GM21515 (cell line): Measurements from ENCODE around the gene B4GALT3.

ENCODE experiments used
- ATAC-seq: cut with Tn5 transposase; IDR thresholded peaks from one replicate; pipeline ENCODE4 v1.9.1; 2021; ENCODE audit not compliant: unreplicated experiment

Gene B4GALT3

DNA sequence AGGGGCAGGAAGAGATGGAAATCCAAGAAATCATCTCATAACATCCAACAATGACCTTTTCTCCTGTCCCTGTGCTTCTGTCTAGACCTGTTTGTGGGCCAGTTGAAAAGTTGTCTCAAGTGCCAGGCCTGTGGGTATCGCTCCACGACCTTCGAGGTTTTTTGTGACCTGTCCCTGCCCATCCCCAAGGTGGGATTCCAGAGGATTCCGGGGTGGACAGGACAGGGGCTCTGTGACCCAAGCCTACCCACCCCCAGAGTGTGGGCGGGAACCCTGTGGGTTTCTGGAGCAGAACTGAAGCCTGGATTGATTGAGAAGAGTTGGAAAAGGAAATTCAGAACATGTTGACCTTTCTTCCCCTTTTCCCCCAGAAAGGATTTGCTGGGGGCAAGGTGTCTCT is 13.5 kb downstream of the B4GALT3 start:
- no peak for ATAC-seq

DNA sequence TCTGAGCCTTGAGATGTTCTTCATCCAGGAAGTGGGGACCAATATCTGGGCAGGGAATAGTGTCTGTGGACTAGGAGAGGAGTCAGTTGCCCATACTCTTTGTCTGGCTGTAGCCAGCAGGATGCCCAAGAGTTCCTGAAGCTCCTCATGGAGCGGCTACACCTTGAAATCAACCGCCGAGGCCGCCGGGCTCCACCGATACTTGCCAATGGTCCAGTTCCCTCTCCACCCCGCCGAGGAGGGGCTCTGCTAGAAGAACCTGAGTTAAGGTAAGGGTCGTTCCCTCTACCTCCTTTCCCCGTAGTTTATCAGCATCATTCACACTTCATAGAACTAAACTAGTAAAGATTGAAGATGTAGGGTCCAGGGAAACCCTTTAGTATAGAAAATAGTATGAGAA is 14.5 kb downstream of the B4GALT3 start:
- no peak for ATAC-seq

DNA sequence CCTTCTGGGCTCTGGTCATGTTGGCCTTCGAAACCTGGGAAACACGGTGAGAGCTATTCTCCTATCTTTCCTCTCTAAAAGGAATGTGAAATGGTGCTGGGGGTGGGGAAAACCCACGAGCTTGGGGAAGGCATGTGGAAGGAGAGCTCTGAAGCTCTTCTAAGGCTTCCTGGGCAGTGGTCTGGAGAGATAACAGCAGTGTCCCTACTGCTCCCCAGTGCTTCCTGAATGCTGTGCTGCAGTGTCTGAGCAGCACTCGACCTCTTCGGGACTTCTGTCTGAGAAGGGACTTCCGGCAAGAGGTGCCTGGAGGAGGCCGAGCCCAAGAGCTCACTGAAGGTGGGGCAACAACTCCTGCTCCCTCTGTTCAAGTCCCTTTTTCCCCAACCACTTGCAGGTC is 15.3 kb downstream of the B4GALT3 start:
- no peak for ATAC-seq

DNA sequence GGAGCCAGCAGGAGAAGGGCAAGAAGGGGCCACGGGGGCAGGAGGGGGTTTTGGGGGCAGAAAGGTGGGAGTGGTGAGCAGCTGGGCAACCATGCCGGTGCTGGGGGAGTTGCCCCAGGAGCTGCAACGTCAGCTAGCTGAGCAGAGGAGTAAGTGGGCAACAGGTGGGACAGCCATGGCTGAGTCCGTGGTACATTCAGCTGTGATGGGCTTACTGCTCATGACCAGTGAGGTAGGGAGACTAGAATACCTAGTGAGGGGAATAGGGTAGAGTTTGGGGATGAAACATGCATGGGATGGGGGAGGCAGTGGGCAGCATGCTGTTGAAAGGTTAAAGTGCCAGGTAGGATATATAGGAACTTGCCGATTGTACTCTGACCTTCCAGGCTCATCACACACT is 15.7 kb downstream of the B4GALT3 start:
- no peak for ATAC-seq

DNA sequence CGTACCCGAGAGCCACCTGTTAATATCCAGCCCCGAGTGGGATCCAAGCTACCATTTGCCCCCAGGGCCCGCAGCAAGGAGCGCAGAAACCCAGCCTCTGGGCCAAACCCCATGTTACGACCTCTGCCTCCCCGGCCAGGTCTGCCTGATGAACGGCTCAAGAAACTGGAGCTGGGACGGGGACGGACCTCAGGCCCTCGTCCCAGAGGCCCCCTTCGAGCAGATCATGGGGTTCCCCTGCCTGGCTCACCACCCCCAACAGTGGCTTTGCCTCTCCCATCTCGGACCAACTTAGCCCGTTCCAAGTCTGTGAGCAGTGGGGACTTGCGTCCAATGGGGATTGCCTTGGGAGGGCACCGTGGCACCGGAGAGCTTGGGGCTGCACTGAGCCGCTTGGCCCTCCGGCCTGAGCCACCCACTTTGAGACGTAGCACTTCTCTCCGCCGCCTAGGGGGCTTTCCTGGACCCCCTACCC is 16.6 kb downstream of the B4GALT3 start:
- ATAC-seq = no peak

DNA sequence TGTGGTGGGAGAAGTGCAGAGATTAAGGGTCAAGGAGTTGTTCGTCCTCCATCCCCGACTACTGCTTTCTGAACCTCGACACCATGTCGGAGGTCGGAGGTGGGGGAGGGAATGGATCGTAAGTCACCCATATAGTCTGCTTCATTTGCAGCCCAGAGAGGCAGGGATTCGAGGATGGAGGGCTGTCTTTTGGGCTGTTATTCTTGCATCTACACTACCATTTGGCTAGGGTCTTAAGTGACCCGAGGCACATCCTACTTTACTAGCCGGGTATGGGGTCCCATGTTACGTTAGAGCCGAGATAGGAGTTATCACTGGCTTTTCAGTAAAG is 17.4 kb downstream of the B4GALT3 start:
- ATAC-seq = no peak

DNA sequence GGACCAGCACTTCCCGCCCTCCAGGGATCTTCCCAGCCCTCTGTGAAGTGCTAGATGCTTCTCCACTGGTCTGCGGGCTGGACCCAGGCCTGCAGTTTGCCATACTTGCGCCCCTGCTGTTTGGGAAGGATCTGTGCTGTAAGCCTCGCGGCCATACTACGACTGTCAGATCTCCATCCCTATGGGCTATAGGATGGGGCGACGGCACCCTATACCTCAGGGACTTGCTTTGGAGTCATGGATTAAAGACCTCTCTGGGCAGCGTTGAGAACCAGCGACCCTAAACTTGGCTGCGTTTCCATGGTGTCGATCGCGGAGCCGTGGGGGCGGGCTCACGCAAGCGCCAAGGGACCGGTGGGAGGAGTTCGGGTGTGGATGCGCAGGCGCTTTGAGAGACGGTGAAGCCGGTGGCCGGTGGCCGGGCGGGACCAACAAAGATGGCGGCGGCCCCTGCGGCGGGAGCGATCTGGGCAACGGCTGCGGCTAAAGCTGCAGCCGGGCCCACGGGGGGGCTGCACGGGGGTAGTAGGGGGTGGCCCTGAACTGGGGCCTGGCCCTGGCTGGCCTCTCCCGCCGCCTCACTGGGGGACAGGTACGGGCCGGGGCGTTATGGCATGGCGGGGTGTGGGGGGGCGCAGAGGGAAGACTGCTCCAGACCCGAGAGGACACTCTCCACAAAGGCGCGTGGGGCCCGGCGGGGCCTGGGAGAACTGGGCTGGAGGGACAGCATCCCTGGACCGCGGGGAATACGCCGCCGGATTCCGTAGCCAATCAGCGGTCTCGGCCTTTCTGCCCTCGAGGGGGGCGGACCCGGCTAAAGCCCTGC is 18.0 kb downstream of the B4GALT3 start, which contains the start of gene USP21:
USP21 (plus strand) TSS at position 414 of the 826 bp plus-strand sequence. CDS start 1,141 bp downstream, outside the sequence.
- ATAC-seq = peak; percentile 73

DNA sequence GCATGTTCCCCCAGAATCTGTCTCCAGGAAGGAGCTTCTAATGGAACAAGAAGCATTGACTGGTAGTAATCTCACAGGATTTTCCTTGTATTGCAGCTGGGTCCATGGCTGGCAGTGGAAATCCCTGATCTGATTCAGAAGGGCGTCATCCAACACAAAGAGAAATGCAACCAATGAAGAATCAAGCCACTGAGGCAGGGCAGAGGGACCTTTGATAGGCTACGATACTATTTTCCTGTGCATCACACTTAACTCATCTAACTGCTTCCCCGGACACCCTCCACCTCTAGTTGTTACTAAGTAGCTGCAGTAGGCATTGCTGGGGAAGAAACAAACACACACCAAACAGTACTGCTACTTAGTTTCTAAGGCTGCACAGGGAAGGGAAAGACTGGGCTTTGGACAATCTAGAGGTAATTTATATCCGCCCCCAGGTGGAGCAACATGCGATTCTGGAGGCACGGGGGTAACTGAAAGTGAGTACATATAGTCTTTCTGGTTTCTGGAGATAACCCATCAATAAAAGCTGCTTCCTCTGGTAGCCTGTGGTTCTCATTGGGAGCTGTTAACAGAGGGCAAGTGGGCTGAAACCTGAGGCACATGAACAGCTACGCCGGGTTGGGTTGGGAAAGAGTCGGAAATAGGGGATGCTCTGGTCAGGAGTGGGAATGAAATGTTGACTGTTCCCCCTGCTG is 18.8 kb downstream of the B4GALT3 start:
- ATAC-seq = no peak

DNA sequence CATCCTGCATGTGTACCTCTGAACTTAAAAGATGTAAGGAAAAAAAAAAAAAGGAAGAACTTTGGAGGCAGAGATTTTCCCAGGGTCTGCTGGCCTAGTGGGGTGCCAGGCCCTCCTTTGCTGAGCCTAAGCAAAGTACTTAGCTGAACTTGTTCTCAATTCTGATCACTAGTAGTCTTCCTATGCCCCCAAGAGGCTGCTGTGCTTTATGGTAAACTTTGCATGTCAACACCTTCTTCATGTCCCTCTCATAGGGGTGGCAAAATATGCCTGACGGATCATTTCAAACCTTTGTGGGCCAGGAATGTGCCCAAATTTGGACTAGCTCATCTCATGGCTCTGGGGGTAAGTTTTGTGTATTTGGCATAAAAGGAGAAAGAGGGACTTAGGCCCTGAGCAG is 19.4 kb downstream of the B4GALT3 start:
- no peak for ATAC-seq

DNA sequence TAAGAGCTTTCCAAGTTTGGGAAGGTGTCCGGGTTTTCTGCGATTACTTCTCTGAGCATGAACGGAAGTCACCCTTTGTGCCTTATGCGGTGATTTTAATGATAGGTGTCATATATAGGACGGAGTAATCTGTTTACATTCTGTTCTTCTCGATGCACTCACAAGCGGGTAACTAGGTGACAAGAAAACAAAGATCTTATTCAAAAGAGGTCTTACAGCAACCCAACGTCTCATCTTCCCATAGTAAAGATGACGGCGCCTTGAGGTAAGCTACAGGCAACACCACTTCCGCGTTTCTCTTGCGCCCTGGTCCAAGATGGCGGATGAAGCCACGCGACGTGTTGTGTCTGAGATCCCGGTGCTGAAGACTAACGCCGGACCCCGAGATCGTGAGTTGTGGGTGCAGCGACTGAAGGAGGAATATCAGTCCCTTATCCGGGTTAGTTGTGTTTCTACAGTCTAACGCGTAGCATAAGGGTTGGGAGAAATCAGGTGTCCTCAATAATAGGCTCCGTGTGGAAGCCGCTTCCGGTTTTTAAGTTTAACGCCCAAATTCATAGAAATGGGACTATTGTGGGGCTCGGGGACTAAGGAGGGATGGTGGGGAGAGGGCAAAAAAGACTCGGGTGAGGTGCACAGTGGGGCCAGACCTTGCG is 23.5 kb downstream of the B4GALT3 start, which contains the start of gene UFC1:
UFC1 (plus strand) TSS at position 297 of the 656 bp plus-strand sequence; CDS start at position 317, 20 bp downstream.
- peak; percentile 80 for ATAC-seq

DNA sequence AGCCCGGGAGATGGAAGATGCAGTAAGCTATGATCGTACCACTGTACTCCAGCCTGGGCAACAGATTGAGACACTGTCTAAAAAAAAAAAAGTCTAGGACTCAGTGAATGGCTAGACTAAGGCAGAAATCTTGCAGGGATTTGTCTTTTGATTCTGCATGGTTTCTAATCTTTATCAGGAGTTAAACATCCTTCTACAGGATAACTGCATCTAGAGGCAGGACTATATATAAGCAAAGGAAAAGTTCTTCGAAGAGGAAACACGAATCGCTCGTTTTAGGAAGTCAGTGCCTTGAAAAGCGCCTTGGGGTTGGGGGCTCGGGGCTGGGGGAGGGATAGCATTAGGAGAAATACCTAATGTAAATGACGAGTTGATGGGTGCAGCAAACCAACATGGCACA is 24.1 kb downstream of the B4GALT3 start:
- ATAC-seq = no peak

DNA sequence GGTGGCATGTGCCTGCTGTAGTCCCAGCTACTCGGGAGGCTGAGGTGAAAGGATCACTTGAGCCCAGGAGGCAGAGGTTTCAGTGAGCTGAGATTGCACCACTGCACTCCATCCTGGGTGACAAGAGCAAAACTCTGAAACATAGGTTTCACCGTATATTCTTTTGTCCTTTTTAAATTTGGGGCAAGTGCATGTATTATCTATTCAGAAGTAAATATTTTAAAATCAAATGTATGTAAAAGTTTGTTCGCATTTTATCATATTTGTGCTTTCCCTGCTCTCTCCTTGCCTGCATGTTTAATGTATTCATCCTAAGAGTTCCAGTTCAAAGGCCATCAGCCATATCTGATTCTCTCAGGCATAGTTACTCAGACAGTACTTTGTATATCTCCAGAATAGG is 31.5 kb downstream of the B4GALT3 start:
- no peak for ATAC-seq

DNA sequence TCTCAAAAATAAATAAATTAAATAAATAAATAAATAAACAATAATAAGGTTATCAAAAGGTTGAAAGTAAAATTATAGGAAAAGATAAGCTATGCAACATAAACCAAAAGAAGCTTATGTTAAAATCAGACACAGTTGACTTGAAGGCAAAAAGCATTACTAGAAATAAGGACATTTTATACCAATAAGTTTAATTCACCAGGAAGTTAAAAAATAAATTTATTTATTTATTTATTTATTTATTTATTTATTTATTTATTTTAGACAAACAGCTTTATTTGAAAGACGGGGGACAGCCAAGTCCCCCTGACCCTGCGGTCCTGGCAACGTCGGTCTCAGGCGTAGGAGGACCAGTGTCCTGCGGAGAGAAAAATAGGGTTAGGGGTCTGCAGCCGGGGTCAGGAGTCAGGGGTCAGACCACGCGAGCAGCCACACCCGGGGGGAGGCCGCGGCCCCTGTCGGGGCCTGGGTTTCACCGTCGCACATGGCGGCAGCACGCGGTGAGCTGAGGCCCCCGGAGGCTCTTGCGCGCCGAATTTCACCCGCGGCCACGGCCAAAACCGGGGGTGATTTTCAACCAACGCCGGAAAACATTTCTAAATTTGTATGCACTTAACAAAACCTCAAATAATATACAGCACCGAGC is 36.4 kb downstream of the B4GALT3 start:
- ATAC-seq = no peak

DNA sequence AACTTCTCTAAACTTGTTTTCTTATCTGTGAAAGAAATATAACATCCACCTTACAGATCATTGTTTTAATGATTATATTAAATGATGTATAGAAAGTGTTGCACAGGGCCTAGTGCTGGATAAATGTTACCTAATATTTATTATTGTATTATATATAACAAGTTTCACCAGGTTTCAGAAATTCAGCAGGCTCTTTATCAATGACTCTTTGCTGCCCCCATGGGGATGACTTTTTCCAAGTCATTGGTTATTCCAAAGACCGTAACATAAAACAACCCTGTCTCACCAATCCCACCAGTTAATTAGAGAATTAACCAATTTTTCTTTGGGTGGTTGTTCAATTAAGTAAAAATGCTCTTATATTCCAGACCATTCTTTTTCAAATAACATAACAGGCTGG is 37.5 kb downstream of the B4GALT3 start:
- ATAC-seq = no peak

DNA sequence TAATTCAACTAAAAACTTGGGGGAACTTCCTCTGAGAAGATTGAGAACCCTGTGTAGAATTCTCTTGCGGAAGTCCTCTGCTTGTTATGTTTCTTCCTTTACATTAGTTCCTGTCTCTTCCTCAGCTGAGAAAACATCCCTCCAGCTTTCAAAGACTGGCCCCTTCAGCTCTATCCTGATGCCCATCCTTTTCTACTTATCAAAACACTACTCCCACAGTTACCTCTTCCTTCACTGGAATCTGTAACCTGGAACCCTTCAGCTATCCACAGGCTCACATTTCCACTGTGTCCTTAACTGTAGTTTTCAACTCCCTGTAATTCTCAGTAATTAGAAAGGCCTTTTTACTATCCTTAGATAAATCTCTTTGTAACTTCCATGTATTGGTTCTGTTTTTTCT is 38.9 kb downstream of the B4GALT3 start:
- ATAC-seq = no peak

DNA sequence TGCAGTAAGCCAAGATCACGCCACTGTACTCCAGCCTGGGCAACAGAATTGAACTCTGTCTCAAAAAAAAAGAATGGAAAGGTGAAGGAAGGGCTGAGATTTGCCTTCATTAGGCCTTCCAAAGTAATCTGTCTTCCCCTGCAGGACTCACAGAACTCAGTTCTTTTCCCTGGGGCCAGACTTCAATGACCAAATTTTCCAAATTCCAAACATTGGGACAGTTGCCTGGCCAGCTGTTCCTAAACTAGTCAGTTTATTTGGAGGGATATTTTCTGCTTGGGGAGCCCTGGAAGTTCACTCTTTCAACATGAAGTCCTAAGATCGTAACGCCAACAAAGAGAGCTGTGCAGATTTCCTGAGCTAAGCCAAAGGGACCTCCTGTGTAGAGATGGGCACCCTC is 39.4 kb downstream of the B4GALT3 start:
- no peak for ATAC-seq

DNA sequence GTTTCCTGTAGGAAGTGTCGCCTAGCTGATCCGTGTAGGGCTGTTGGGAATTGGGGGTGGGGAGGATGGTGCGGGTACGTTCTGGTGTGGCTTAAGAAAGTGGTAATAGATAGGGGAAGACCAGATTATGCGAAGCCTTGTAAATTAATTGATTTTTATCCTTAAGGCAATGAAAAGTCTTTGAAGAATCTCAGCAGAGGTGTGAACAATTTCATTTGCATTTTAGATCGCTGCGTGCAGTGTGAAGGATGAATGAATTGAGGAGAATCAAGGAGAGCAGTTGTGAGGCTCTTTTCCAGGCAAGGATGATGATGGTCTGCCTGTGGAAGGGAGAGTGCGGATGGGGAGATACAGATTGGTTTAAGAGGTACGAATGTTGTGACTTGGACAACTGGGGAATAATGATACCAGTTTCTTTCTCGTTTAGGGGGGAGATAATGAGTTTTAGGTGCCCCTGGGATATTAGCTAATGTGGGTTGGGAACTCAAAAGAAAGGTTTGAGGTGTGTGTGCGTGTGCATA is 44.0 kb downstream of the B4GALT3 start:
- peak; percentile 3 for ATAC-seq

DNA sequence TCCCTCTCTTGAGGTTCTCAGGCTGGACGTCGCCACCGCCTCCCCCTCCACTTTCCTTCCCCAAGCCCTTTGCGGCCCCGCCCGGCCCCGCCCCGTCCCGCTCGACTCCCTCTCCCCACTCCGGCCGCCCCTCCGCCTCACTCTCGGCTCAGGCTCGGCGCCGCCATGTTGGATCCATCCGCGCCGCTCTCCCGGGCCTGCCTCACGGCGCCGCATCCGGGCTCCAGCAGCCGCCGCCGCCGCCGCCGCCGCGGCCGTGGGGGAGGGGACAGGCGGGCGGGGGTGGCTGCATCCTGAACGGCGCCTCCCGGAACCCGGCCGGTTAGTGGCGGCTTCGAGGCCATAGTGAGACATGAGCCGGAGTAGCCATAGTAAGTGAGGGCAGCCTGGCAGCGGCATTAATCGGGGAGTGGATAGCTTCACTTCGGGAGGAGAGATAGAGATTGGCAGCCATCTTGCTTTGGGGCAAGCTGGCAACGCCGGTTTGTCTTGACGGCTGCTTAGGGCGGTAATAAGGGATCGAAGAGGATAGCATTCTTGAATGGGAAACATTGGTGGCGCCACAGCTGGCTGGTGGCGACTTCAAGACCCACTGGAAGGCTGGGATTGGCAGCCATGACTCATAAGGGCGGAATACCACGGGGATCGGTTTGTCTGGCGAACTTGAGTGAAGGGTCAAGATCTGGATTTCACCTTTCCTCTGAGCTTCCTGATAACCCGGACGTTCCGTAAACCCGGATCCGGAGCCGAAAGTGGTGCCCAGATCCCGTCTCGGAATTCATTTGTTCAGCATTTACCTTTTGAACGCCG is 44.7 kb downstream of the B4GALT3 start, which contains the start of gene DEDD:
DEDD (minus strand) TSS at position 258 of the 810 bp plus-strand sequence. CDS start 8,205 bp downstream, outside the sequence.
- peak; percentile 86 for ATAC-seq

DNA sequence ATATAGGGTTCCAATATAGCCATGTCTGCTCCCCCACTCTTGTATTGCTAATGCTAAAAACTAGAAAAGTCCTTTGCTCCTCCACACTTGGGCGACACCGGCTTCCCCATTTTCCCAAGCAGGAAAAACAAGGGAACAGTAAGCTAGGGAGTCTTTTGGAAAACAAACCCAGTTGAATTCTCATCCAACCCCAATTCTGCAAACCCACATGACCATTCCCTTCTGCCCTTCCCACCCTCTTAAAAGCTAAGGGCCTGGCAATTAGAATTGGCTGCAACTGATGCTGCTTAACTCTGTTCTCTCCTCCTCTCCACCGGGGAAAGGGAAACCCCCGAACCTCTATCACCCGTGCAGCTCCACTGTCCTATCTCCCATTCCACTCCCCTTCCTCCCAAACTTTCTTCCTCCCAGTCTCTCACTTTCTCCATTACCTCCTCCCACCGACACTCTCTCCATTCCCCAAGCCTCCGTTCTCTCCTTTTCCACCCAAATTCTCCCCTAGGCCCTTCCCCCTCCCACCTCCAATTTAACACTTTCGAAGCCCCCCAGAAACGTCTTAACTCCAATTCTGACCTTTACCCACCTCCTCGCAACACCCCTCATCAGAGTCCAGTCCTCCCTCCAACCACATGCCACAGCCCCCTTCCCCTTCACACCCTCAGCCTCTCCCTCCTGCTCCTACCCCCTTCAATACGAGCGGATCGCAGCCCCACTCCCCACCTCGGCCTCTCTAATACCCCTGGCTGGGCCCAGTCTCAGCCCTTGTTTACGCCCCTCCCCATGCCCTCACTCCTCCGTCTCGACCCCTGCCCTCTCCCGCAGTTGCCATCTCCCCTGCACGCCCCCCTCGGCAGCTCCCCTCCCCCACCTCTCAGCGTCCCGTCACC is 45.5 kb downstream of the B4GALT3 start:
- peak; percentile 2 for ATAC-seq
